Suprapubic skin (tissue), 4 donors: Measurements from ENCODE around the gene RBP4. TPM values are rescaled to one million over a fixed set of nuclear protein-coding genes. Genes with fewer than 3 reads are reported as not detected.
A peak's percentile ranks its signal among the peaks of the same experiment; 100 is the strongest.

Experiments
- DNase-seq, 2 donors: peaks; one replicate each; pipeline ENCODE4 v3.0.0-alpha.2; 2019; ENCODE audit warnings: low spot score in 2 of 2
- H3K27ac ChIP-seq: fragments of 200-600 bp; sonication (generic); one replicate; pipeline ENCODE4 v1.5.1; 2019
- H3K27me3 ChIP-seq: fragments of 200-600 bp; sonication (generic); one replicate; pipeline ENCODE4 v1.5.1; 2019
- H3K36me3 ChIP-seq: fragments of 200-600 bp; sonication (generic); one replicate; pipeline ENCODE4 v1.5.1; 2019
- H3K4me1 ChIP-seq: fragments of 200-600 bp; sonication (generic); one replicate; pipeline ENCODE4 v1.5.1; 2019
- H3K4me3 ChIP-seq: fragments of 200-600 bp; sonication (generic); one replicate; pipeline ENCODE4 v1.5.1; 2019; ENCODE audit warnings: mild to moderate bottlenecking
- H3K9me3 ChIP-seq: fragments of 200-600 bp; sonication (generic); one replicate; pipeline ENCODE4 v1.5.1; 2019
- EP300 ChIP-seq: sonication (generic); formaldehyde crosslinking; IDR thresholded peaks from one replicate; pipeline ENCODE4 v1.6.1; 2017; ENCODE audit warnings: antibody characterized with exemption
- POLR2A ChIP-seq, 2 donors: fragments of 450-650 bp; IDR thresholded peaks; one replicate each; pipeline ENCODE4 v1.6.1; 2017; ENCODE audit warnings: antibody characterized with exemption in 2 of 2, mild to moderate bottlenecking in 2 of 2, moderate library complexity in 2 of 2
- POLR2AphosphoS5 ChIP-seq, 3 donors: sonication (generic); formaldehyde crosslinking; IDR thresholded peaks; one replicate each; pipeline ENCODE4 v1.6.1; 2017; ENCODE audit warnings: antibody characterized with exemption in 3 of 3
- WGBS: methylation state at CpG from one replicate; pipeline ENCODE4 v1.1.5; 2018; 5-methylcytosine and 5-hydroxymethylcytosine counted together
- total RNA-seq, 4 donors: library from RNA; depleted of rRNA; stranded (reverse); fragments of >200 nt; gene quantifications; one replicate each; pipeline ENCODE4 v1.1.0, GENCODE V29; 2016
- TF ChIP-seq, protein P1 (sequence below), 2 donors: fragments of 200-600 bp in 1 of 2; fragments of 450-650 bp in 1 of 2; sonication (generic) in 1 of 2; IDR thresholded peaks; one replicate each; pipeline ENCODE4 v1.5.1; 2016 to 2019; ENCODE audit warnings: antibody characterized with exemption in 2 of 2, mild to moderate bottlenecking in 1 of 2, moderate library complexity in 1 of 2

The RBP4 gene
- total RNA-seq, 4 donors from 2014 or later, result 8.5 to 32.7 (median 18.2) TPM

DNA sequence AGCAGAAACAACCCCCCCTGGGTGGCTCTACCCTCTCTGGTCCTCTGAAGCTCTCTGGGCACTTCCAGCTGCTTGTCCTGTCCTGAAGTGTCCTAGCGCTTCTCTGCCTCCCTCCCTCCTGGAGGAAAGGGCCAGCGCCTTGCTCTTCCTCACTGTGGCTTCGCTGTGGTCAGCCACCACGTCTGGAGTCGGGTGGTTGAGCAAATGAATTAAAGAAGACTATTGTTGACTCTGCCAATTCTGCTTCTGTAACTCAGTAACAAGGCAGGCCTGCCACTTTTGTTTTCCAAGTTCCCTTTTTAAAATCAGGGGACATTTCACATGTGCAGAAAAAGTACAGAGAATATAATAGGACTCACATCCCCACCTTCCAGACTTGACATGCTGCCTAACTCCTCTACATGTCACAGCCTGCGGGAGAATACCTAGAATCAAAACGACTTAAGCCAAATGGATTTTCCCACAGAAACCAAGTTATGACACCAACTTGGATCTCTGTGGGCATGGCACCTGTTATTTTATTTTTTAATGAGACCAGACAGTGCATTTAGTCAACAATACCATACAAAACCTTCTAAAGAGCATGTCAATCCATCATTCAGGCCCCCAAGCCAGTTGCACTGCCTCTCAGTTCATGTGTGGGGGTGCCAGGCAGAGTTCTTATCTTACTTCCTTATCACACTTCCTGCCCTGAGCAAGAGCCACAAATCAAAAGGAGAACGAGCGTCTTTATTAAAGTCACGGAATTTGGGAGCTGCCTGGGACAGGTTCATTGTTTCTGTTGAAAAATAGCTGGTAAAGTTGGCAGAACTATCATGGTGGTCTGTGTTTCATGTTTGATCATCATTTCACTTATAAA lies 27.8 kb downstream of the RBP4 start:
- DNase-seq, result no peak
- WGBS, result 30% methylated on average over 10 of the region's 10 CpGs
- Histone ChIP-seq H3K4me3 (no peak overlapping the region), H3K9me3 (no peaks in the 10 kb centered on the region), H3K4me1 (no peaks in the 10 kb centered on the region), H3K36me3 (no peaks in the 10 kb centered on the region), H3K27me3 (peaks cover 25% of the 10 kb centered on the region), H3K27ac (no peak overlapping the region)
- no peak for TF ChIP-seq POLR2A (IDR thresholded peaks at IDR 0.05)
- TF ChIP-seq, protein P1, sequence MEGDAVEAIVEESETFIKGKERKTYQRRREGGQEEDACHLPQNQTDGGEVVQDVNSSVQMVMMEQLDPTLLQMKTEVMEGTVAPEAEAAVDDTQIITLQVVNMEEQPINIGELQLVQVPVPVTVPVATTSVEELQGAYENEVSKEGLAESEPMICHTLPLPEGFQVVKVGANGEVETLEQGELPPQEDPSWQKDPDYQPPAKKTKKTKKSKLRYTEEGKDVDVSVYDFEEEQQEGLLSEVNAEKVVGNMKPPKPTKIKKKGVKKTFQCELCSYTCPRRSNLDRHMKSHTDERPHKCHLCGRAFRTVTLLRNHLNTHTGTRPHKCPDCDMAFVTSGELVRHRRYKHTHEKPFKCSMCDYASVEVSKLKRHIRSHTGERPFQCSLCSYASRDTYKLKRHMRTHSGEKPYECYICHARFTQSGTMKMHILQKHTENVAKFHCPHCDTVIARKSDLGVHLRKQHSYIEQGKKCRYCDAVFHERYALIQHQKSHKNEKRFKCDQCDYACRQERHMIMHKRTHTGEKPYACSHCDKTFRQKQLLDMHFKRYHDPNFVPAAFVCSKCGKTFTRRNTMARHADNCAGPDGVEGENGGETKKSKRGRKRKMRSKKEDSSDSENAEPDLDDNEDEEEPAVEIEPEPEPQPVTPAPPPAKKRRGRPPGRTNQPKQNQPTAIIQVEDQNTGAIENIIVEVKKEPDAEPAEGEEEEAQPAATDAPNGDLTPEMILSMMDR (IDR thresholded peaks at IDR 0.05), result no peak

- 45% methylated on average over 2 of the region's 2 CpGs for WGBS
- peaks cover 7% of the 10 kb centered on the region for H3K4me1 ChIP-seq
Observed at GRCh38 chr10:93572606-93573005, 28.4 kb downstream of the RBP4 start.

GRCh38 chr10:93570383-93570782 lies 30.7 kb downstream of the RBP4 start:
- Histone ChIP-seq H3K9me3 (no peaks in the 10 kb centered on the region), H3K36me3 (no peaks in the 10 kb centered on the region), H3K27me3 (peaks cover 50% of the 10 kb centered on the region), H3K4me1 (peaks cover 21% of the 10 kb centered on the region), H3K27ac (no peak overlapping the region), H3K4me3 (no peak overlapping the region)
- WGBS, result 48% methylated on average over 3 of the region's 3 CpGs
- TF ChIP-seq, protein P1 (IDR thresholded peaks at IDR 0.05), result no peak
- no peak for TF ChIP-seq POLR2A (IDR thresholded peaks at IDR 0.05)
- TF ChIP-seq POLR2AphosphoS5 (IDR thresholded peaks at IDR 0.05), result no peak
- TF ChIP-seq EP300, result no peak
- DNase-seq, result no peak

More at GRCh38 chr10:93572606-93573005, 28.4 kb downstream of the RBP4 start:
- no peak overlapping the region for H3K4me3 ChIP-seq
- H3K36me3 ChIP-seq, result no peaks in the 10 kb centered on the region
- DNase-seq, result no peak
- TF ChIP-seq, protein P1 (IDR thresholded peaks at IDR 0.05), result no peak
- no peaks in the 10 kb centered on the region for H3K9me3 ChIP-seq
- no peak overlapping the region for H3K27ac ChIP-seq
- H3K27me3 ChIP-seq, result peaks cover 32% of the 10 kb centered on the region

- Histone ChIP-seq H3K27ac (no peak overlapping the region), H3K4me1 (peaks cover 21% of the 10 kb centered on the region), H3K4me3 (peak overlapping the region; percentile 45), H3K36me3 (no peaks in the 10 kb centered on the region), H3K9me3 (no peaks in the 10 kb centered on the region), H3K27me3 (peaks cover 58% of the 10 kb centered on the region)
- 19% methylated on average over 15 of the region's 21 CpGs for WGBS
- DNase-seq, result no peak
- no peak for TF ChIP-seq EP300
- TF ChIP-seq POLR2A (IDR thresholded peaks at IDR 0.05), result no peak
- TF ChIP-seq, protein P1 (IDR thresholded peaks at IDR 0.05), result no peak
- no peak for TF ChIP-seq POLR2AphosphoS5 (IDR thresholded peaks at IDR 0.05)
Observed at GRCh38 chr10:93568105-93568390, 33.0 kb downstream of the RBP4 start.

- H3K4me3 ChIP-seq, result peak overlapping the region; percentile 45
- TF ChIP-seq POLR2AphosphoS5 (IDR thresholded peaks at IDR 0.05) (no peak), EP300 (no peak), POLR2A (IDR thresholded peaks at IDR 0.05) (no peak)
- TF ChIP-seq, protein P1 (IDR thresholded peaks at IDR 0.05), result no peak
- H3K27ac ChIP-seq, result no peak overlapping the region
- H3K9me3 ChIP-seq, result no peaks in the 10 kb centered on the region
- H3K36me3 ChIP-seq, result no peaks in the 10 kb centered on the region
- 28% methylated on average over 24 of the region's 33 CpGs for WGBS
- H3K4me1 ChIP-seq, result peaks cover 21% of the 10 kb centered on the region
- peaks cover 58% of the 10 kb centered on the region for H3K27me3 ChIP-seq
- DNase-seq, result no peak
Observed at GRCh38 chr10:93567277-93568104, 33.5 kb downstream of the RBP4 start.
